GM12873 (cell line): Measurements from ENCODE around the gene ACTR5.

Source experiments
- TF ChIP-seq, protein P1 (sequence below): IDR thresholded peaks from 2 replicates; pipeline ENCODE4 v1.5.1; 2012; ENCODE audit warnings: low read depth, mild to moderate bottlenecking, moderate library complexity, low read length, control low read depth; ENCODE audit not compliant: insufficient read depth; ENCODE audit errors: missing control alignments

ACTR5 gene

DNA sequence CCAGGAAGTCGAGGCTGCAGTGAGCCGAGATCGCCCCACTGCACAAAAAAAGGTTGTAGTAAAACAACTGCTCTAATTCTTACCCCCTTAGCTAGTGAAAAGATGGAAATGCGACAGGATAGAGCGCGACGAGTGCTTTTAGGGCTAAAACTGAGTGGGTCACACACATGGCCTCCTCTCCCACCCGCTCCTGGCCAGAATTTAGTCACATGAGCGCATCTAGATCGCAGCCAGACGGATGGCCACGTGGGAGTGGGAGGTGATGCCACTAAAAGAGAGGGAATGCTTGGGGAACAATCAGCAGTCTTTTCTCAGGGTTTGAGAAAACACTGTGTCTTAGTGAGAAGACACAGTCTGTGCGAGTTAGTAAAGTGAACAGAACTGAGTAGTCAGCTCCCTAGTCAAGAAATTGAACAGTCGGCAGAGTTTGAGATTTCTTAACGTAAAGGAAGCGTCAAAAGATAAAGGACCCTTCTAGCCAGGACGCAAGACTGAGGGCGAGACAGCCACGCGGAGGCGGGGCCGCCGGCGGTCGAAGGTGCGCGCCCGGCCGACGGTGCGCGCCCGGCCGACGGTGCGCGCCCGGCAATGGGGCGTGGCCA is 664 bp upstream of the ACTR5 start:
- TF ChIP-seq, protein P1, sequence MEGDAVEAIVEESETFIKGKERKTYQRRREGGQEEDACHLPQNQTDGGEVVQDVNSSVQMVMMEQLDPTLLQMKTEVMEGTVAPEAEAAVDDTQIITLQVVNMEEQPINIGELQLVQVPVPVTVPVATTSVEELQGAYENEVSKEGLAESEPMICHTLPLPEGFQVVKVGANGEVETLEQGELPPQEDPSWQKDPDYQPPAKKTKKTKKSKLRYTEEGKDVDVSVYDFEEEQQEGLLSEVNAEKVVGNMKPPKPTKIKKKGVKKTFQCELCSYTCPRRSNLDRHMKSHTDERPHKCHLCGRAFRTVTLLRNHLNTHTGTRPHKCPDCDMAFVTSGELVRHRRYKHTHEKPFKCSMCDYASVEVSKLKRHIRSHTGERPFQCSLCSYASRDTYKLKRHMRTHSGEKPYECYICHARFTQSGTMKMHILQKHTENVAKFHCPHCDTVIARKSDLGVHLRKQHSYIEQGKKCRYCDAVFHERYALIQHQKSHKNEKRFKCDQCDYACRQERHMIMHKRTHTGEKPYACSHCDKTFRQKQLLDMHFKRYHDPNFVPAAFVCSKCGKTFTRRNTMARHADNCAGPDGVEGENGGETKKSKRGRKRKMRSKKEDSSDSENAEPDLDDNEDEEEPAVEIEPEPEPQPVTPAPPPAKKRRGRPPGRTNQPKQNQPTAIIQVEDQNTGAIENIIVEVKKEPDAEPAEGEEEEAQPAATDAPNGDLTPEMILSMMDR, result no peak

DNA sequence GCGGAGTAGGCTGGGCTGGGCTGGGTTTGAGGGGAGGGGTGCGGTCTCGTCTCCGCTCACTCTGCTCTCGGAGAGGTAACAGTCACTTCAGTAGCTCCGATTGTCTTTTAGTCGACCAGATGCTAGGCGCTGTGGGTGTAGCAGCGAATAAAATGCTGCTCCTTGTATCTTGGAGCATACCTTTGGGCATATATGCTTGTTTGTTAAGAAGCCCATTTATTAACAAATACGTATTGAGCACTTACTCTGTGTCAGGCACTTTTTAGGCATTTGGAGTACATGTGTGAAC is 545 bp downstream of the ACTR5 start:
- TF ChIP-seq, protein P1, result no peak

DNA sequence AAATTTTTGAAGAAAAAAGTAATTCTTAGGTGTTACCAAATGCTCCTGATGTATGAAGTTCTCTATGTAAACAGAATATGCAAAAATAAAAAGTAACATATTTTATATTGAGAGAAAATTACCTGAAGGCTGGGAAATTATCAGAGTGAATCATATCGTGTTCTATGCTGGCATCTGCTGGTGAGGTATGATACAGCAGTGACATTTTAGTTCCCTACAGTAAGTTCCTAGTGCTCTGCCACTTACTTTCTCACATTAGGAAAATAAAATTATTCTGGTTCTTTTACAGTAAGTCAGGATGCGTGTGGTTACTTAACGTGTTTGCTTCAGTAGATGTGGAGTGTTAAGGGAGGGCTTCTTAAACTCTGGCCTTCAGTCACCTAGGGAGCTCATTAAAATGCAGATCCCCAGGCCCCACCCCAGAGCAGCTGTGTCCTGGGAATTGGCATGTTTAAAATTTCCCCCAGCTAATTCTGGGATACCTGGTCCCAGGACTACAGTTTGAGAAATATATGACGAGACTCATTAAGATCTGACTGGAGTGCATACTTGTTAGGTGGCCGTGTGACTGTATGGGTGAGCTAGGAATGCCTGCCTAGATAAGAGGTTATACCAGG is 3.2 kb downstream of the ACTR5 start:
- TF ChIP-seq, protein P1, result peak; percentile 60

DNA sequence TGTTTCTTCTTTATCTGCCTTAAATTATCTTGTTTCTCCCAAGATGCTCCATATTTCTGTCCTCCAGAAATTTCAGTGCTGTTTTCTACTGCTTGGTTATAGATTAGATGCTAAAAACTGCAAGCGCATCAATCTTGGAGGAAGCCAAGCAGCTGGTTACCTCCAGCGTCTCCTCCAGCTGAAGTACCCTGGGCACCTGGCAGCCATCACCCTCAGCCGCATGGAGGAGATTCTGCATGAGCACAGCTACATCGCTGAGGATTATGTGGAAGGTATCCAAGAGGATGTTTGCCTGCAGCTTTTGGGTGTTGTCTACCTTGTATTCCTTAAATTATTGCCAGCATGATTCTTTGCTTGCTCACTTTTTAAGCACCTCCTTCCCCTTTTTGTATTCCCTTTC is 3.8 kb downstream of the ACTR5 start:
- TF ChIP-seq, protein P1, result no peak

DNA sequence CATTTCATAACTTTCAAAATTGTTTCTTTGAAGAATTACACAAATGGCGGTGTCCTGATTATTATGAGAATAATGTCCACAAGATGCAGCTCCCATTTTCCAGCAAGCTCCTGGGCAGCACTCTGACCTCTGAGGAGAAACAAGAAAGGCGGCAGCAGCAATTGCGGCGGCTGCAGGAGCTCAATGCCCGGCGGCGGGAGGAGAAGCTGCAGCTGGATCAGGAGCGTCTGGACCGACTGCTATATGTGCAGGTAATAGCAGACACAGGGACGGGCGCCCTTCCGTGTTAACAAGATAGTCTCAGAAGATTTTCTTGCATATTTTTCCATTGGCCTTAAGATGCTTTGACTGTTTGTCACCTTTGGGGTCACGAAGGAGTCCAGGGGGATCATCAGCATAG is 6.7 kb downstream of the ACTR5 start:
- TF ChIP-seq, protein P1, result no peak

DNA sequence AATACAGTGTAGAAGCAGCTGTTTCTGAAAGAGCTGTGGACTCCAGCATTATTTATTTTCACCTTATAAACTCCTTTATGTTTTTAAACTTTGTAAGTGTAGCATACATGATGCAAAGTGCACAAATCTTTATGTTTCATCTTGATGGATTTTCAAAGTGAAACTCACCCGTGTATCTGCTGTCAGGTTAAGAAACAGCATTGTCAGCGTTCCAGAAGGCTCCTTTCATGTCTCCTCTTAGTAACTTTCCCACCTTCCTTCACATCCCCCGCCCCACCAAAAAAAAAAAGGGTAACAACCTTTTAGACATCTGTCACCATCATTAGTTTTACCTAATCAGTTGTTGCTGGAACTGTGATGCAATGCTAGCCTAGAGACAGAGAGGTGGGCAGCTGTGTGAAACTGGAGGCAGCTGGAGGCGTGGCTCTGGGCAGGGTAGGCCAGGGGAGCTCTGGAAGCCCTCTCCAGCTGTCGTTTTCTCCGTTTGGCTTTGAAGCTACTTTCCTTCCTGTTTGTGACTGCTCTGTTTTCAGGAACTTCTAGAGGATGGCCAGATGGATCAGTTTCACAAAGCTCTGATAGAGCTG is 7.2 kb downstream of the ACTR5 start:
- TF ChIP-seq, protein P1, result no peak

DNA sequence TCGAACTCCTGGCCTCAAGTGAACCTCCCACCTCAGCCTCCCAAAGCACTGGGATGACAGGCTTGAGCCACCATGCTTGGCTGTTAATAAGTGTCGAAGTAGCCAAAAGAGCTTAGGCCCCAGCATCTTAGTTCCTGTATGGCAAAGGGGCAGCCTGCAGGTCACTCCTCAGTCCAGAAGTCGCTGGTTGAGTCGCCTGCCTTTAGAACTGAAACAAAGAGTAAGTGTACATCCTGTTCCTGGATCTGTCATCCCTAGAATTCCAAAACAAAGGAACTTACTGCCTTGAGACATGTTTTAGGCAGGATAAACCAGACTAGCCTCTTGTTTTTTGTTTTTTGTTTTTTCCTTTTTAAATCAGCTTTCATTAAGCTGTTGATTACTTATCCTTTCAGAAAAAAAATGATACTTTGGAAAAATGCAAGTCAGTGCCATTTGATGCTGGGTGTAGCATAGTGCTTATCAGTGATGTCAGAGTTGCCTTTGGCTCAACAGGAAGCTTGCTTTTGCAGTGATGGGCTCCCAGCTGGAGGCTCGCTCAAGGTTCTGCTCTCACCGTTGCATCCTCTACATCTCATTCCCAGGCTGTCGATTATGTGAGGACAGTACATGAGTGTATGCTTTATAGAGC is 9.0 kb downstream of the ACTR5 start:
- TF ChIP-seq, protein P1, result no peak
